K562 (cell line): ENCODE data around the gene FAM89B. TPM values are rescaled to one million over a fixed set of nuclear protein-coding genes. Genes with fewer than 3 reads are reported as not detected.

Experiments
- ATAC-seq: fragments of 200-7000 bp; cut with Tn5 transposase; 3 replicates; pipeline ENCODE4 v1.9.1; 2020; ENCODE audit warnings: moderate library complexity
- BruUV-seq: library from RNA; stranded (reverse); fragments of 400-500 nt; replicated peaks from 2 replicates; lab custom pipeline; 2021; lab: Mats Ljungman, UMichigan
- CTCF ChIA-PET: fragments of 300-600 bp; formaldehyde crosslinking; extraction: SDS; loops from one replicate; lab custom pipeline; 2021; ENCODE audit warnings: low intra/inter-chr PET ratio; lab: Yijun Ruan, JAX
- POLR2A ChIA-PET: fragments of 300-600, 350-650 bp; sonication (Branson Sonifier 250); formaldehyde crosslinking; extraction: SDS; loops from one replicate; lab custom pipeline; 2021; ENCODE audit warnings: antibody characterized with exemption, inconsistent platforms; lab: Yijun Ruan, JAX
- DNase-seq, 4 experiments: peaks; one replicate each; pipeline versions ENCODE4 v3.0.0 to v3.0.0-alpha.2; 2011 to 2018; ENCODE audit warnings: low spot score in 3 of 4, mixed read lengths in 3 of 4; ENCODE audit errors: extremely low read depth in 1 of 4
- FAIRE-seq: peaks from 2 replicates; lab custom pipeline; 2011; peaks lifted over from hg19 to GRCh38; lab: Jason Lieb, UNC
- H2AFZ ChIP-seq: 2 replicates; pipeline ENCODE4 v1.6.0; 2011; ENCODE audit warnings: low read depth, low read length, control low read depth, inconsistent platforms
- H3K27ac ChIP-seq: fragments of 200-600 bp; 3 replicates; pipeline ENCODE4 v1.8.0; 2011; ENCODE audit warnings: low read depth, mild to moderate bottlenecking, control low read depth, inconsistent platforms, low read length, moderate library complexity, mixed read lengths; ENCODE audit errors: extremely low read depth
- H3K27me3 ChIP-seq, 2 experiments: fragments of 300-600 bp in 1 of 2; 2 replicates in 1 of 2; 3 replicates in 1 of 2; pipeline versions ENCODE4 v1.6.0 to v1.8.0; 2011; ENCODE audit warnings: inconsistent platforms in 2 of 2, low read length in 2 of 2, mild to moderate bottlenecking in 1 of 2, mixed read lengths in 1 of 2, moderate library complexity in 1 of 2; ENCODE audit not compliant: control insufficient read depth in 2 of 2, insufficient read depth in 2 of 2
- H3K36me3 ChIP-seq: fragments of 300-600 bp; 3 replicates; pipeline ENCODE4 v1.8.0; 2011; ENCODE audit warnings: mild to moderate bottlenecking, low read length, inconsistent platforms; ENCODE audit not compliant: control insufficient read depth, insufficient read depth
- H3K4me1 ChIP-seq, 2 experiments: fragments of 200-600 bp in 1 of 2; replicated peaks in 1 of 2; 2 replicates in 1 of 2; 3 replicates in 1 of 2; pipeline versions ENCODE4 v1.5.1 to v1.8.0; 2011; ENCODE audit warnings: inconsistent platforms in 2 of 2, low read length in 2 of 2, mild to moderate bottlenecking in 1 of 2, mixed read lengths in 1 of 2, moderate library complexity in 1 of 2; ENCODE audit not compliant: control insufficient read depth in 2 of 2, insufficient read depth in 2 of 2
- H3K4me2 ChIP-seq: 2 replicates; pipeline ENCODE4 v1.6.1; 2011; ENCODE audit warnings: low read length, control low read depth, inconsistent platforms, mixed read lengths; ENCODE audit not compliant: insufficient read depth
- H3K4me3 ChIP-seq: fragments of 200-600 bp; sonication (generic), shearing (Covaris generic); 2 replicates; pipeline ENCODE4 v1.5.1; 2016; ENCODE audit warnings: control low read depth, inconsistent platforms
- H3K79me2 ChIP-seq: fragments of 200-600 bp; 3 replicates; pipeline ENCODE4 v1.8.0; 2011; ENCODE audit warnings: low read length, inconsistent platforms; ENCODE audit not compliant: control insufficient read depth, insufficient read depth
- H3K9ac ChIP-seq, 2 experiments: 2 replicates each; pipeline versions ENCODE4 v1.6.0 to v1.6.1; 2011; ENCODE audit warnings: low read depth in 2 of 2, low read length in 2 of 2, control low read depth in 1 of 2, inconsistent platforms in 1 of 2, mild to moderate bottlenecking in 1 of 2, mixed read lengths in 1 of 2; ENCODE audit not compliant: insufficient read depth in 1 of 2
- H3K9me1 ChIP-seq: one replicate; pipeline ENCODE4 v1.6.0; 2011; ENCODE audit warnings: inconsistent platforms, mild to moderate bottlenecking, low read length, moderate library complexity; ENCODE audit not compliant: control insufficient read depth, insufficient read depth
- H3K9me3 ChIP-seq: replicated peaks from 2 replicates; pipeline ENCODE4 v1.5.1; 2011; ENCODE audit warnings: low read depth, low read length, inconsistent platforms; ENCODE audit not compliant: control insufficient read depth, insufficient read depth
- H4K20me1 ChIP-seq: replicated peaks from 2 replicates; pipeline ENCODE4 v1.6.1; 2011; ENCODE audit warnings: low read length, inconsistent platforms, mixed read lengths; ENCODE audit not compliant: control insufficient read depth, insufficient read depth
- KLF13 ChIP-seq: fragments of 450-650 bp; IDR thresholded peaks from 2 replicates; pipeline ENCODE4 v1.6.1; 2016; ENCODE audit warnings: missing genetic modification characterization, low read depth, mild to moderate bottlenecking, missing compliant biosample characterization, moderate library complexity, borderline replicate concordance
- MYBL2 ChIP-seq, 2 experiments: fragments of 450-650 bp in 1 of 2; sonication (generic) in 1 of 2; formaldehyde crosslinking in 1 of 2; IDR thresholded peaks; 2 replicates each; pipeline versions ENCODE4 v1.6.1 to v1.8.1; 2017 to 2022; ENCODE audit warnings: borderline replicate concordance in 1 of 2, inconsistent platforms in 1 of 2, low read depth in 1 of 2, mild to moderate bottlenecking in 1 of 2, missing genetic modification reagents in 1 of 2, moderate library complexity in 1 of 2
- POLR2G ChIP-seq: fragments of 200-400 bp; formaldehyde crosslinking; IDR thresholded peaks from 2 replicates; pipeline ENCODE4 v1.6.1; 2017; ENCODE audit warnings: low read depth, mild to moderate bottlenecking, antibody characterized with exemption, low read length, moderate library complexity
- RBFOX2 ChIP-seq: fragments of 200-400 bp; formaldehyde crosslinking; IDR thresholded peaks from 2 replicates; pipeline ENCODE4 v1.6.1; 2017; ENCODE audit warnings: low read depth, mild to moderate bottlenecking, low read length, moderate library complexity
- RBM22 ChIP-seq: fragments of 200-400 bp; formaldehyde crosslinking; IDR thresholded peaks from 2 replicates; pipeline ENCODE4 v1.6.1; 2018; ENCODE audit warnings: low read length, low read depth; ENCODE audit not compliant: poor library complexity, severe bottlenecking
- SAP30 ChIP-seq: fragments of 200-600 bp; sonication (generic); IDR thresholded peaks from 2 replicates; pipeline ENCODE4 v1.6.1; 2012; ENCODE audit warnings: borderline replicate concordance, low read depth, mild to moderate bottlenecking, moderate library complexity, low read length, control low read depth, inconsistent platforms; ENCODE audit not compliant: insufficient read depth, poor library complexity, severe bottlenecking
- ZNF212 ChIP-seq: fragments of 450-650 bp; formaldehyde crosslinking; IDR thresholded peaks from 2 replicates; pipeline ENCODE4 v1.4.0; 2020; ENCODE audit warnings: mild to moderate bottlenecking
- ZNF311 ChIP-seq: fragments of 250-450 bp; sonication (Bioruptor Pico); IDR thresholded peaks from 2 replicates; pipeline ENCODE4 v1.4.0; 2020; ENCODE audit warnings: mild to moderate bottlenecking, moderate library complexity
- WGBS: fragments of 100-300 bp; shearing (Covaris generic); methylation state at CpG from one replicate; pipeline ENCODE4 v1.1.6; 2016; ENCODE audit warnings: low coverage, mixed read lengths; ENCODE audit not compliant: insufficient coverage; ENCODE audit errors: missing lambda C conversion rate; 5-methylcytosine and 5-hydroxymethylcytosine counted together
- in situ Hi-C: fragments of 300-500 bp; cut with MboI; formaldehyde crosslinking; loops from 4 replicates; pipeline ENCODE4 v1.15.0; 2018; ENCODE audit warnings: inconsistent platforms, mixed read lengths
- intact Hi-C: fragments of 100-400 bp; cut with micrococcal nuclease; formaldehyde crosslinking; loops from 2 replicates; pipeline ENCODE4 v1.14.2; 2022
- polyA plus RNA-seq, 8 experiments: library from polyadenylated mRNA; depleted of rRNA in 4 of 8; stranded (reverse) in 5 of 8; unstranded in 3 of 8; fragments of >200 nt; fragmentation: Nextera tagmentation in 2 of 8; fragmentation: Illumina TruSeq in 1 of 8; extraction: Ambion mirVana in 2 of 8; extraction: Trizol in 1 of 8; gene quantifications; 2 replicates each; pipeline versions ENCODE4 v1.2.1 to v1.2.3, GENCODE V29; 2011 to 2014; ENCODE audit warnings: inconsistent platforms in 1 of 8, missing spikeins in 1 of 8
- total RNA-seq, 7 experiments: library from RNA; depleted of rRNA in 6 of 7; stranded (reverse); fragments of >200 nt in 6 of 7; fragmentation: Illumina TruSeq in 2 of 7; extraction: Trizol in 2 of 7; gene quantifications; 2 replicates each; pipeline versions ENCODE4 v1.2.1 to v1.2.3, GENCODE V29; 2011 to 2021; ENCODE audit warnings: low replicate concordance in 1 of 7
- TF ChIP-seq, protein P1 (sequence below): fragments of 450-650 bp; IDR thresholded peaks from 2 replicates; pipeline ENCODE4 v1.6.1; 2016

FAM89B gene
- total and polyA plus RNA-seq, 9 of the 15 experiments (the other 6 are each of a cell fraction or from before 2014, with no cell fraction given) = 0.32 to 27.6 (median 11.9) TPM

DNA sequence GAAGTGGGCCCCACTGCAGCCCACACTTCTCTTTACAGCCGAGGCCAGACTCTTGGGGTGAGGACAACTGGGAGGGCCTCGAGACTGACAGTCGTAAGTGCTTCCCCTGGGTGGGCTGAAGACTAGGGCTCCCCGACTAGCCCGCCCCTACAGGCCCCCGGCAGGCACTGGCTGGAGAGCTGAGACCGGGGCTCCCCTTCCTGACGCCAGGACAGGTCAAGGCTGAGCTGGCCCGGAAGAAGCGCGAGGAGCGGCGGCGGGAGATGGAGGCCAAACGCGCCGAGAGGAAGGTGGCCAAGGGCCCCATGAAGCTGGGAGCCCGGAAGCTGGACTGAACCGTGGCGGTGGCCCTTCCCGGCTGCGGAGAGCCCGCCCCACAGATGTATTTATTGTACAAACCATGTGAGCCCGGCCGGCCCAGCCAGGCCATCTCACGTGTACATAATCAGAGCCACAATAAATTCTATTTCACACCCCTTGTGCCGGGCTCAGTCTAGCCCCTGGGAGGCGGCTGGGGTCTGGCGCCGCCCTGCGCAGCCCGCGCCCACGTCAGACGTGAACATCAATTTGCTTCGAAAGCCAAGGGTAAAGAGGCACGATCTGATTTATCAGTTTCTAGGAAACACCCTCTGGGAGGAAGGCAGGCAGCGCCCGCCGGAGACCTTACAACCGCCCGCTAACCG, 34.0 kb upstream of the FAM89B start:
- TSS peak; percentile 58 for BruUV-seq
- WGBS = 93% methylated on average over 39 of the region's 43 CpGs
- H3K9me1 ChIP-seq = no peaks in the 10 kb centered on the region
- H3K27ac ChIP-seq = no peak overlapping the region
- FAIRE-seq (no peak), ATAC-seq (no peak), DNase-seq (no peak)
- ChIA-PET POLR2A (interaction anchor here (0.7 to 6.5 kb wide), 7 partner anchors 8 to 115 kb away, joined by 3 to 48 read pairs (median 4); partner anchors contain the start of genes NEAT1 and SCYL1), CTCF (no interaction called here)
- intact Hi-C loops = no loop called here
- in situ Hi-C loops = no loop called here
- no peak overlapping the region for H3K4me2 ChIP-seq
- H3K79me2 ChIP-seq = no peaks in the 10 kb centered on the region; the same call in 2 of the 3 replicates
- H3K27me3 ChIP-seq = no peaks in the 10 kb centered on the region
- peaks cover 9 to 46% of the 10 kb centered on the region in 2 experiments for H3K4me1 ChIP-seq
- H2AFZ ChIP-seq = no peak overlapping the region
- H3K36me3 ChIP-seq = peaks cover 53% of the 10 kb centered on the region; the same call in 1 of the 3 replicates
- no peak overlapping the region for H3K9ac ChIP-seq
- no peaks in the 10 kb centered on the region for H3K9me3 ChIP-seq
- H3K4me3 ChIP-seq = no peak overlapping the region
- TF ChIP-seq MYBL2 (IDR thresholded peaks at IDR 0.05; ENCODE audit: low read depth) = no peak
- TF ChIP-seq MYBL2 (CRISPR knock-in tag; IDR thresholded peaks at IDR 0.05; ENCODE audit: borderline replicate concordance) = no peak
- peak; percentile 32; the same call in 1 of the 2 replicates for TF ChIP-seq RBFOX2
- no peak for TF ChIP-seq ZNF212 (CRISPR knock-in tag)
- no peak for TF ChIP-seq ZNF311
- TF ChIP-seq, protein P1, sequence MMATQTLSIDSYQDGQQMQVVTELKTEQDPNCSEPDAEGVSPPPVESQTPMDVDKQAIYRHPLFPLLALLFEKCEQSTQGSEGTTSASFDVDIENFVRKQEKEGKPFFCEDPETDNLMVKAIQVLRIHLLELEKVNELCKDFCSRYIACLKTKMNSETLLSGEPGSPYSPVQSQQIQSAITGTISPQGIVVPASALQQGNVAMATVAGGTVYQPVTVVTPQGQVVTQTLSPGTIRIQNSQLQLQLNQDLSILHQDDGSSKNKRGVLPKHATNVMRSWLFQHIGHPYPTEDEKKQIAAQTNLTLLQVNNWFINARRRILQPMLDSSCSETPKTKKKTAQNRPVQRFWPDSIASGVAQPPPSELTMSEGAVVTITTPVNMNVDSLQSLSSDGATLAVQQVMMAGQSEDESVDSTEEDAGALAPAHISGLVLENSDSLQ = no peak
- no peak for TF ChIP-seq SAP30
- TF ChIP-seq RBM22 = peak; percentile 36
- no peak for TF ChIP-seq KLF13 (tag)
- TF ChIP-seq POLR2G = peak; percentile 12; the same call in 1 of the 2 replicates
- H4K20me1 ChIP-seq = no peaks in the 10 kb centered on the region
